Colonic mucosa (tissue), 4 donors: Measurements from ENCODE around the gene YTHDF1. TPM values are rescaled to one million over a fixed set of nuclear protein-coding genes. Genes with fewer than 3 reads are reported as not detected.
"Not testable (repeated sequence)": the region's sequence is repeated elsewhere in the genome, so short reads cannot be mapped to it uniquely, and the experiment has no call there.

ENCODE experiments used
- DNase-seq: peaks from one replicate; pipeline ENCODE4 v3.0.0-alpha.2; 2020
- H3K27ac ChIP-seq: fragments of 200-600 bp; one replicate; pipeline ENCODE4 v1.8.0; 2021
- H3K27me3 ChIP-seq: fragments of 200-600 bp; one replicate; pipeline ENCODE4 v1.8.0; 2021
- H3K36me3 ChIP-seq: fragments of 200-600 bp; one replicate; pipeline ENCODE4 v1.8.0; 2021
- H3K4me1 ChIP-seq: fragments of 200-600 bp; one replicate; pipeline ENCODE4 v1.8.0; 2021; ENCODE audit warnings: mild to moderate bottlenecking
- H3K4me3 ChIP-seq: fragments of 200-600 bp; one replicate; pipeline ENCODE4 v1.8.0; 2021
- H3K9ac ChIP-seq, 2 donors: one replicate each; pipeline ENCODE4 v1.7.0; 2013; ENCODE audit warnings: control low read depth in 2 of 2, low read depth in 2 of 2, low read length in 2 of 2
- H3K9me3 ChIP-seq: fragments of 200-600 bp; one replicate; pipeline ENCODE4 v1.8.0; 2021
- intact Hi-C: fragments of 100-400 bp; cut with DNase I; formaldehyde crosslinking; loops from one replicate; pipeline ENCODE4 v1.14.1; 2022
- total RNA-seq, 2 donors: library from RNA; stranded (reverse); fragmentation: NEBNext Ultra II Directional in 1 of 2; extraction: Animal tissue kit (Norgen Biotek cat#: 25700) in 1 of 2; gene quantifications; one replicate each; pipeline ENCODE4 v1.2.1, GENCODE V29; 2021
- TF ChIP-seq, protein P1 (sequence below): fragments of 200-600 bp; IDR thresholded peaks from one replicate; pipeline ENCODE4 v1.8.0; 2022; ENCODE audit warnings: antibody characterized with exemption, mild to moderate bottlenecking
- donor health status: healthy.
- donor health status: DM: no; HTN: no; CAD: no.
- donor health status: DM: no; HTN: no; CAD: no.

YTHDF1 gene
- total RNA-seq, 2 donors from 2014 or later, result 35.4 to 38.7 TPM

DNA sequence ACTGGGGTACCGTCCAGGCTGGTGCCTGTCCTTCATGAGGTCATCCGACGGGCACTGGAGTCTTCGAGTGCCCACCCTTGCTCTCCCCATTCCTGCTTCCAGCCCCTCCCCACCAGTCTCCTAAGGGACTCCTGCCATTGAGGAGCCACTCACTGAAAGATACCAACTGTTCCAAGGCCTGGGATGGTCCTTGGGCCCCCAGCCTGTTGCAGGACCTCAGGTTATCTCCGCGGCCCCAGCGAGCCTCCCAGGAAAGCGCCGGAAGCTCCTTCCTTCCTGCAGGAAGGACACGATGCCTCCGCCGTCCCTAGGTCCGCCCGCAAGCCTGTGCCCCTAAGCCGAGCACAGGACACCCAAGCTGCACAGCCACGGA is 37.1 kb upstream of the YTHDF1 start:
- DNase-seq, result no peak
- no peak overlapping the region for H3K4me3 ChIP-seq
- TF ChIP-seq, protein P1, sequence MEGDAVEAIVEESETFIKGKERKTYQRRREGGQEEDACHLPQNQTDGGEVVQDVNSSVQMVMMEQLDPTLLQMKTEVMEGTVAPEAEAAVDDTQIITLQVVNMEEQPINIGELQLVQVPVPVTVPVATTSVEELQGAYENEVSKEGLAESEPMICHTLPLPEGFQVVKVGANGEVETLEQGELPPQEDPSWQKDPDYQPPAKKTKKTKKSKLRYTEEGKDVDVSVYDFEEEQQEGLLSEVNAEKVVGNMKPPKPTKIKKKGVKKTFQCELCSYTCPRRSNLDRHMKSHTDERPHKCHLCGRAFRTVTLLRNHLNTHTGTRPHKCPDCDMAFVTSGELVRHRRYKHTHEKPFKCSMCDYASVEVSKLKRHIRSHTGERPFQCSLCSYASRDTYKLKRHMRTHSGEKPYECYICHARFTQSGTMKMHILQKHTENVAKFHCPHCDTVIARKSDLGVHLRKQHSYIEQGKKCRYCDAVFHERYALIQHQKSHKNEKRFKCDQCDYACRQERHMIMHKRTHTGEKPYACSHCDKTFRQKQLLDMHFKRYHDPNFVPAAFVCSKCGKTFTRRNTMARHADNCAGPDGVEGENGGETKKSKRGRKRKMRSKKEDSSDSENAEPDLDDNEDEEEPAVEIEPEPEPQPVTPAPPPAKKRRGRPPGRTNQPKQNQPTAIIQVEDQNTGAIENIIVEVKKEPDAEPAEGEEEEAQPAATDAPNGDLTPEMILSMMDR, result no peak
- H3K27me3 ChIP-seq, result peaks cover 32% of the 10 kb centered on the region
- no peaks in the 10 kb centered on the region for H3K36me3 ChIP-seq
- H3K9me3 ChIP-seq, result no peaks in the 10 kb centered on the region
- intact Hi-C loops, result no loop called here
- H3K4me1 ChIP-seq, result no peaks in the 10 kb centered on the region
- no peak overlapping the region for H3K9ac ChIP-seq
- no peak overlapping the region for H3K27ac ChIP-seq

DNA sequence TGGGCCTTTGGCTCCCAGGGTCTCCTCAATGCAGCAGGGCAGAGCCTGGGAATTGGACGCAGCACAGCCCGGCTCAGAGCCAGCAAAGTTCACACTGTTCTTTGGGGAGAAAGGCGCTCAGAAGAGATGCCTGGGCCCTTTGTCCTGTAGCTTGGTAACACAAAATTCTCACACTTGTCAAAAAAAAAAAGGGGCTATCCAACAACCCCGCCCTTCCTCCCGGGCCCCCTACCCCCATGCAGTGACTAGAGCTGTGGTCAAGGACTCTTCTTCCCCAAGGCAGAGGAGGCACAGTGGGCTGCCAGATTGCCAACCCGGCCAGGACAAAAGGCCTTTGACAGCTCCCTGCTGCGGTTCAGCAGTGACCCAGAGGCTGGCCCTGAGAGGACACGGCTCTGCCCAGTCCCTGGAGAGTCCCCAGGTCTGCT is 36.4 kb upstream of the YTHDF1 start:
- Histone ChIP-seq H3K4me1 (no peaks in the 10 kb centered on the region), H3K27me3 (peaks cover 32% of the 10 kb centered on the region), H3K9me3 (no peaks in the 10 kb centered on the region), H3K4me3 (no peak overlapping the region), H3K9ac (no peak overlapping the region), H3K36me3 (no peaks in the 10 kb centered on the region), H3K27ac (no peak overlapping the region)
- intact Hi-C loops, result no loop called here
- TF ChIP-seq, protein P1, result no peak
- DNase-seq, result no peak

DNA sequence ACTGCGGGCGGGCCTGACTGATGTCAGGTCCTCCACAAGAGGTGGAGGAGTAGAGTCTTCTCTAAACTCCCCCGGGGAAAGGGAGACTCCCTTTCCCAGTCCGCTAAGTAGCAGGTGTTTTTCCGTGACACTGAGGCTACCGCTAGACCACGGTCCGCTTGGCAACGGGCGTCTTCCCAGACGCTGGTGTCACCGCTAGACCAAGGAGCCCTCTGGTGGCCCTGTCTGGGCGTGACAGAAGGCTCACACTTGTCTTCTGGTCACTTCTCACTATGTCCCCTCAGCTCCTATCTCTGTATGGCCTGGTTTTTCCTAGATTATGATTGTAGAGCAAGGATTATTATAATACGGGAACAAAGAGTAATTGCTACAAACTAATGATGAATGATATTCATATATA is 35.4 kb upstream of the YTHDF1 start:
- peaks cover 39% of the 10 kb centered on the region for H3K27me3 ChIP-seq
- DNase-seq, H3K27ac ChIP-seq, intact Hi-C loops, H3K4me3 ChIP-seq, H3K4me1 ChIP-seq, H3K9me3 ChIP-seq, H3K9ac ChIP-seq, H3K36me3 ChIP-seq: not testable (repeated sequence)

DNA sequence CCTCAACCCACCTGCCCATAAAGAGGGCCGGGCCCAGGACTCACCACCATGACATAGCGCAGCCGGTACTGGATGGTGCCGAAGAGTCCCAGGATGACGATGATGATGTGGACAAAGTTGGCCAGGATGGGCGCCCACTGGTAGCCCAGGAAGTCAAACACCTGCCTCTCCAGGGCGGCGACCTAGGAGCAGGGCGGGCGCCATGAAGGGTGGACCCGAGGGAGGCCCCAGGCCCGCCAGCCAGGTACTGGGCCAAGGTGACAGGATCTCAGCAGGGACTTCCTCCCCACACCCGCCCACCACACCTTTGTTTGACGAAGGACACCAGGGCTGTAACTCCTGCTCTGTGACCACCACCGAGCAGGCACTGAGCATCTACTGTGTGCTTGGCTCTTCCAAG is 34.0 kb upstream of the YTHDF1 start:
- Histone ChIP-seq H3K4me1 (no peaks in the 10 kb centered on the region), H3K27ac (no peak overlapping the region), H3K27me3 (peaks cover 33% of the 10 kb centered on the region), H3K36me3 (no peaks in the 10 kb centered on the region), H3K9me3 (no peaks in the 10 kb centered on the region), H3K4me3 (no peak overlapping the region), H3K9ac (no peak overlapping the region)
- TF ChIP-seq, protein P1, result no peak
- intact Hi-C loops, result no loop called here
- DNase-seq, result no peak

DNA sequence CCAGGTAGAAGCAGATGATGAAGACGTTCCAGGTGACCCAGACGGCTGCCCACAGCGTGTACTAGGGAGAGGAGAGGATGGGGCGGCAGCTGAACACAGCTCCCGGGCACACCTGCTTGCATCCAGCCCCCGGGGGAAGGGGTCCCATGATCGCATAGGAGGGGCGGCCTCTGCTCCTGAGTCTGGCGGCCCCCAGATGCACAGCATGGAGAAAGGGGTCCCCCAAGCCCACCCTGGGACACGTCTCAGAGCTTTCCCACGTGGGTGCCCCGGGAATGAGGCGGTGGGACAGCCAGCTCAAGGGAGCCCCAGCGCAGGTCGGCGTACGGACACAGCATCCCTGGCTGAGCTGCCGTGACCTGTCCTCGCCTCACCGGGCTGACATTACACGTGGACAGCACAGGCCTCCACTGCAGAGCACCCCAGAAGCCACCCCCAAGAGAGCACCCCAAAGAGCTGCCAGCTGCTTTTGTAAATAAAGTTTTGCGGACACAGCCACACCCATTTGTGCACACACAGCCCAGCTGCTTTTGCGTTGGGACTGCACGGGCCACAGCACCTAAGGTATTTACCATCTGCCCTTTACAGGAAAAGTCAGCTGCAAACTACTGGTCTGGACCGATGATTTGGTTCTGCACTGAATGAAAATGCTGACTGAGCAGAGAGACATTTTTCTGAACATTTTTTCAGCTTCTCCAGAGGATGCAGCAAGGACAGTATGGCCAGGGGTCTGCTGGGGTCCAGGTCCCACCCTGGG is 33.1 kb upstream of the YTHDF1 start:
- DNase-seq, result no peak
- peaks cover 24% of the 10 kb centered on the region for H3K27me3 ChIP-seq
- TF ChIP-seq, protein P1, result no peak

DNA sequence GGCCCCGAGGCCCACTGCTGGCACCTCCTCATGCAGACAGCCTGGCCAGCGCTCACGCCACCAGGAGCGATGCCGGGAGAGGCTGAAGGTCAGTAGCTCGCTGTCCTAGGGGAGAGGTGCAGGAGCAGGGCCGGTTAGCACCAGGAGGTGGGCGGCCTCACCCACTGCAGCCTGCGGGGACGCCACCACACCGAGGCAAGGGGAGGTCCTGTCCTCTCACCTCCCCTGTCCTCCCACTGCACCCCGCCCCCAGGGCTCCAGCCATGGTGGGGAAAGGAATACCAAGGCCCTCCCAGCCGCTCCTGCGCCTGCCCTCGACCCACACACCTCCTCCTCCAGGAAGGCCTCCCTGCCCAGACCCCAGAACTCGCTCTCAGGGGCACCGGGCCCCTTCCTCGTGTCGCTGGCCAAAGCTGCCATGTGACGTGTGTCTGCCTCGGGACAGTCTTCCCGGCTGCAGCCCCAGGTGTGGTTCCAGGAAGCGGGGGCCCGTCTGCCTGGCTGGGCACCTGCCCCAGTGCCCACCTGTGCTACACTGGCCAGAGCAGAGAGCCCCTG is 31.8 kb upstream of the YTHDF1 start:
- DNase-seq, result no peak
- TF ChIP-seq, protein P1, result no peak
- Histone ChIP-seq H3K36me3 (no peaks in the 10 kb centered on the region), H3K9ac (no peak overlapping the region), H3K4me3 (no peak overlapping the region), H3K27me3 (peaks cover 14% of the 10 kb centered on the region), H3K27ac (no peak overlapping the region), H3K9me3 (no peaks in the 10 kb centered on the region), H3K4me1 (no peaks in the 10 kb centered on the region)
- intact Hi-C loops, result no loop called here

More for the DNA sequence above, 33.1 kb upstream of the YTHDF1 start:
- H3K9ac ChIP-seq, result no peak overlapping the region
- intact Hi-C loops, result no loop called here
- no peak overlapping the region for H3K4me3 ChIP-seq
- no peak overlapping the region for H3K27ac ChIP-seq
- H3K9me3 ChIP-seq, result no peaks in the 10 kb centered on the region
- H3K36me3 ChIP-seq, result no peaks in the 10 kb centered on the region
- no peaks in the 10 kb centered on the region for H3K4me1 ChIP-seq
